ENCODE data around the gene TMEM192.
"Not testable (repeated sequence)": the region's sequence is repeated elsewhere in the genome, so short reads cannot be mapped to it uniquely, and the experiment has no call there.

Gene TMEM192

DNA sequence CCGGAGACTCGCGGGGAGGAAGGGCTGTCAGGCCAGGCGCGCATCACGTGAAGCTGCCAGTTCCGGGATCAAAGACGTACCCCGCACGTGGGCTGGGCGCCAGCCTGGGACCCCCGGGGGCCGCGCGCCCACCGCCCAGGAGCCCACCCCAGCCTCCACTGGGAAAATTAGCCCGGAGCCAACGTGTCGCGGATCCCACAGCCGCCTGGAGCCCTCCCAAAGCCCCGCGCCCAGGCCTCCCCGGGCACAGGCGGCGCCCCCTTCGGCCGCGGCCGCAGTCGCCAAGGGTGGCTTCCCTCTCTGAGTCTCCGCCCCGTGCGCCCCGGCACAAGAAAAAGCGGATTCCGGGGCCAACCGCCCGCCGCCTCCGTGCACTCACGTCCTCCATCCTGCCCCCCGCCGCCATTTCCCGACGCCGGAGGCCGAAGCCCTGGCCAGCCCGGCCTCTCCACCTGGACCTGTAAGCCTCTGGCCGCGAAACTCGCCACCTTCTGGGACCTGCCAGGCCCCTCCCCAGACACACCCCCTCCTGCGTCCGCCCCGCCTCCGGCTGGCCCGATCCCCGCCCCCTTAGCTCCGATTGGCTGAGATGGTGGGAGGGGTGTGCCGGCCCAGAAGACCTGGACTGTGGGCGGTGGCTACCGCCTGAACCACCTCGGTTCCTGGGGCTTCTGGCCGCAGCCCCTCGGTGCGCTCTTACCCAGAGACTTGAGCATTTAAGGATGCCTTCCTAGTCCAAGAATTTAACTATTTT lies at the start of gene TMEM192:
Gene TMEM192 (minus strand): TSS at position 493 of the 754 bp plus-strand sequence. CDS start 87 bp downstream, at position 406.
- H3K27me3 Mint-ChIP-seq: no peaks in the 10 kb centered on the region
- peaks cover 19% of the 10 kb centered on the region for H3K4me1 Mint-ChIP-seq (ENCODE audit: low read depth)
- peaks cover 4% of the 10 kb centered on the region for H3K36me3 Mint-ChIP-seq
- H3K9me3 Mint-ChIP-seq (ENCODE audit: low read depth): no peaks in the 10 kb centered on the region
- peak within 1 kb of the TSS; percentile 94 for H3K27ac Mint-ChIP-seq
- peak within 1 kb of the TSS; percentile 96 for H3K4me3 Mint-ChIP-seq

DNA sequence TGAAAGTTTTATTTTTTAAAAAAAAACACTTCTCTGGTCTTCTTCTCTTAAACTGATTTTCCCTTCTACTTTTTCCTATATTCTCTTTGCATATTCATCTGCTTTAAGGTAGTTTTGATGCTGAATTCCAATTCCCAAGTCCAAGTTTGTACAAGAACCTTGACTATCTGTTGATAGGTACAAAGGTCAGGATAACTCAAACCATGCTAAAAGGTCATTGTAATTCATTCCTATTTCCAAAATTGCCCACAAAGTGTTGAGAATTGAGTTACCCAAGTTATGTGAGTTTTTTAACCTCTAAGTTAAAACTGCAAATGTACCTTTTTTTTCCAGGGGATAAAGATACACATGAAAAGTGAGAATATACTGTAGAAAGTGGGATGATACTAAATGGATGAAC lies 46.1 kb upstream of the TMEM192 start:
- Mint-ChIP-seq H3K4me3 (no peak overlapping the region), H3K36me3 (peaks cover 5% of the 10 kb centered on the region), H3K9me3 (ENCODE audit: low read depth) (no peaks in the 10 kb centered on the region), H3K4me1 (ENCODE audit: low read depth) (no peaks in the 10 kb centered on the region), H3K27me3 (peaks cover 1% of the 10 kb centered on the region), H3K27ac (no peak overlapping the region)

DNA sequence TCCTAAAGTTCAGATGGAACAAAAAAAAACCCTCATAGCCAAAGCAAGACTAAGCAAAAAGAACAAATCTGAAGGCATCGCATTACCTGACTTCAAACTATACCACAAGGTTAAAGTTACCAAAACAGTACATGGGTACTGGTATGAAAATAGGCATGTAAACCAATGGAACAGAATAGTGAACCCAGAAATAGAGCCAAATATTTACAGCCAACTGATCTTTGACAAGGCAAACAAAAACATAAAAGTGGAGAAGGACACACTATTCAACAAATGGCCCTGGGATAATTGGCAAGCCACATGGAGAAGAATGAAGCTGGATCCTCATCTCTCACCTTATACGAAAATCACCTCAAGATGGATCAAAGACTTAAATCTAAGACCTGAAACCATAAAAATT lies 44.2 kb upstream of the TMEM192 start:
- Mint-ChIP-seq H3K4me1 (ENCODE audit: low read depth) (no peaks in the 10 kb centered on the region), H3K27me3 (peaks cover 1% of the 10 kb centered on the region), H3K4me3 (no peak overlapping the region), H3K27ac (no peak overlapping the region), H3K36me3 (peaks cover 5% of the 10 kb centered on the region), H3K9me3 (ENCODE audit: low read depth) (no peaks in the 10 kb centered on the region)

DNA sequence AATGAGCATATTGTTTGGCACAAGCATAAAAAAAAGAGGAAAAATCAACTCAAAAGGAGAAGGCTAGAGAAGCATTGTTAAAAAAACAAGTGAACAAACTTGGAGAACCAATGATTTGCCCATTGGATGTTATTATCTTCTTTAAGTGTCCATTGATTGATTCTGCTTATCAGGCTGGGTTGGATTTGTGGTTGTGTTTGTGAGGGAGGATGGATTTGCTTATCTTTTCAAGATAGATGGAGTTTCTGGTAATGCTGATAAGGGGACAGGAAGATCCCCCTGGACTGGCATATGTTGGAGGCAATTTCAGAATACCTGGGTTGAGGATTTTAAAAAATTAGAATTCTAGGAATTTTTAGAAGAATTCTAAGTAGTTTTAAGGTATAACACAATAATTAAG lies 41.8 kb upstream of the TMEM192 start:
- H3K27me3 Mint-ChIP-seq: peaks cover 4% of the 10 kb centered on the region
- no peak overlapping the region for H3K27ac Mint-ChIP-seq
- H3K36me3 Mint-ChIP-seq: peaks cover 5% of the 10 kb centered on the region

DNA sequence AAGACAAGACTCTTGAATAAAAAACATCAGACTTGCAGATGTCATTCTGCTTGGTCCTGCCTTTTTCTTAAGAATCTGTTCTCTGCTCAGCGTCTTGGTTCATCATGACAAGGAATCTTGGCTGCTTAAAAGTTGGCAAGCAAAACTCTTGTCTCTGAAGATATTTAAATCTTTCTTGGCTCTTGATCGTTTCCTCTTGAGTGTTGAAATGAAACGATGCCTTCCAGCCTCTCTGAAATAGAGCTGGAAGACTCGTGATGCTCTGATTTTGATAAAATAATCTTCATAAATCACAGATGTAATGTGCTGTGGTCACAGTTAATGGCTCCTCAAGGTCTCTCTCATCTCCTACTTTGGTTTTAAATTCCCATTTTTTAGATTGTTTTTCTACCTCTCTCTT lies 39.9 kb upstream of the TMEM192 start:
- no peaks in the 10 kb centered on the region for H3K4me1 Mint-ChIP-seq (ENCODE audit: low read depth)
- no peak overlapping the region for H3K4me3 Mint-ChIP-seq
- no peak overlapping the region for H3K27ac Mint-ChIP-seq
- H3K27me3 Mint-ChIP-seq: peaks cover 4% of the 10 kb centered on the region
- H3K36me3 Mint-ChIP-seq: peaks cover 5% of the 10 kb centered on the region
- no peaks in the 10 kb centered on the region for H3K9me3 Mint-ChIP-seq (ENCODE audit: low read depth)

More for the DNA sequence above, 41.8 kb upstream of the TMEM192 start:
- no peaks in the 10 kb centered on the region for H3K4me1 Mint-ChIP-seq (ENCODE audit: low read depth)
- no peaks in the 10 kb centered on the region for H3K9me3 Mint-ChIP-seq (ENCODE audit: low read depth)
- no peak overlapping the region for H3K4me3 Mint-ChIP-seq

DNA sequence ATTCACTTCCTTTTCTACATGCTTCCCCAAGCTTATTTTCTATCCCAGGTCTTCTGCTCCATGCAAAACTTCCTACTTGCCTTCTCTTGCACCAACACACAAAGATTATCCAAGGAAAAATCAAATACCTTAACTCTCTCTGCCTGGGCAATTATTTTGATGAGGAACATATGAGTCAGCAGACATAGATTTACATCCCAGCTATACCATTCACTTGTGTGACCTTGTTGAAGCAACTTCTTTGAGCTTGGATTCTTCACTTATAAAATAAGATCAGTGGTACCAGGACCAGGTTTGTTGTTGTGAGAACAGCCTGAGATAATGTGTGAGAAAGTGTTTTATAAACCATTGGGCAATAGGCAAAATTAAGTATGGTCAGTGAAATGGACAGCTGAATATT lies 39.1 kb upstream of the TMEM192 start:
- H3K4me1 Mint-ChIP-seq (ENCODE audit: low read depth): no peaks in the 10 kb centered on the region
- H3K27ac Mint-ChIP-seq: no peak overlapping the region
- H3K27me3 Mint-ChIP-seq: peaks cover 4% of the 10 kb centered on the region
- no peak overlapping the region for H3K4me3 Mint-ChIP-seq
- no peaks in the 10 kb centered on the region for H3K36me3 Mint-ChIP-seq
- H3K9me3 Mint-ChIP-seq (ENCODE audit: low read depth): no peaks in the 10 kb centered on the region

DNA sequence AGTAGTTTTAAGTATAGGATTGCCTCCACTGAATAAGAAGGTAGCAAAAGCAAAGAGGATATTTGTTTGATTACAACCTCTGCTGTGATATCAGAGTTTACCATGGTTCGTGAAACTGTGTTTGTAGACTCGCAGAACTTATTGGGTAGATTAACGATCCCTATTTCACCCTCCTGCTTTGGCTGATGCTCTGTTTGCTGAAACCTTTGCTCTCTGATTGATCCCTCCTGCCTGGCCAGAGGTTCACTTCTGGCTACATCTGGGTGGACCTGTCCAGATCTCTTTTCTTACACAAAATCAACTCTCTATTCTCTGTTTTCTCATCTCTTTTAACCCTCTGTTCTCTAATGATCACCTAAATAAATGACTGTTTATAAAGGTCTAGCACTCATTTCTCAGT lies 37.9 kb upstream of the TMEM192 start:
- H3K4me1 Mint-ChIP-seq (ENCODE audit: low read depth): no peaks in the 10 kb centered on the region
- no peak overlapping the region for H3K4me3 Mint-ChIP-seq
- peaks cover 3% of the 10 kb centered on the region for H3K27me3 Mint-ChIP-seq
- no peaks in the 10 kb centered on the region for H3K9me3 Mint-ChIP-seq (ENCODE audit: low read depth)
- H3K27ac Mint-ChIP-seq: no peak overlapping the region
- H3K36me3 Mint-ChIP-seq: no peaks in the 10 kb centered on the region

DNA sequence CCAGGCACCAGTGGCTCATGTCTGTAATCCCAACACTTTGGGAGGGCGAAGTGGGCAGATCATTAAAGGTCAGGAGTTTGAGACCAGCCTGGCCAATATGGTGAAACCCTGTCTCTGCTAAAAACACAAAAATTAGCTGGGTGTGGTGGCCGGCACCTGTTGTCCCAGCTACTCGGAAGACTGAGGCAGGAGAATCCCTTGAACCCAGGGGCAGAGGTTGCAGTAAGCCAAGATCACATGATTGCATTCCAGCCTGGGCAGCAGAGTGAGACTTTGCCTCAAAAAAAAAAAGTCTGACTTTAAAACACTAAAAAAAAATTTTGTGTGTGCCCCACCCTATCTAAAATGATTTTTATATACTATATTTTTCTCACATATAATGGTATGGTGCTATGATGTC lies 26.2 kb upstream of the TMEM192 start:
- Mint-ChIP-seq H3K9me3 (ENCODE audit: low read depth) (no peaks in the 10 kb centered on the region), H3K4me3 (no peak overlapping the region), H3K36me3 (no peaks in the 10 kb centered on the region), H3K4me1 (ENCODE audit: low read depth) (no peaks in the 10 kb centered on the region), H3K27me3 (no peaks in the 10 kb centered on the region), H3K27ac (no peak overlapping the region)

DNA sequence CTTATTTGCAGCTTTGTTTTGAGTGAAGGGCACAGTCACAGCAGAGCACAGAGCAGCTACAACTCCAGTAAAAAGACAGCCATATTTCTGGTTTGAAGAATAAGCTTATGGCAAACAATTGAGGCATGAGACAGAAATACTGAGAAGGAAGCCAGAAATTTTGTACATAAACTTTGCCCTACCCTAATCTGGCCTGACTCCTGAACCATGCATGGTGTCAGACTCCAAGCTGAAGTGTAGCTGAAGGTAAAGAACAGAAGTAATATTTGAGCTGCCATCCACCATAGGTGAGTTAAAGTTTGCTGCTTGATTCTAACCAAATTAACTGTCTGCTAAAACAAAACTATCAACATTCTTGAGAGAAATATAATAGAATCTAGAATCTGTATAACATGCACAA lies 24.5 kb upstream of the TMEM192 start:
- H3K9me3 Mint-ChIP-seq (ENCODE audit: low read depth): no peaks in the 10 kb centered on the region
- H3K4me3 Mint-ChIP-seq: no peak overlapping the region
- H3K4me1 Mint-ChIP-seq (ENCODE audit: low read depth): no peaks in the 10 kb centered on the region
- no peak overlapping the region for H3K27ac Mint-ChIP-seq
- H3K27me3 Mint-ChIP-seq: no peaks in the 10 kb centered on the region
- H3K36me3 Mint-ChIP-seq: no peaks in the 10 kb centered on the region

DNA sequence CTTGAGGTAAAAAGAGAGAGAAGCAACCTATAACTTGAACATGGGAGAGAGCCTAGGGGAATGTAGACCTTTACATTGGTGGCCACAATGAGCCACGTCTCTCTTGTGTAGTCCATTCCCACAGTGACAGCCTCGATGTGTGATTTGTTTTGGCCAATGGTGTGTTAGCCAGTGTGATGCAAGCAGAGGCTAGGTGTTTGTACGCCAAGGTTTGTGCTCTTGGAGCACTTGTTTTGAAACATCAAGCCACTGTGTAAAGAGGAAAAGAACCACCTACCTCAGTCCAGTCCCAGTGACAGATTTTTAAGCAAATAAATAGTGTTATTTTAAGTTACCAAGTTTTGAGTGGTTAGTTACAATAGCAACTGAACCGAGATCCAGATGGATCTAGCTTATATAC lies 23.9 kb upstream of the TMEM192 start:
- H3K36me3 Mint-ChIP-seq: no peaks in the 10 kb centered on the region
- no peaks in the 10 kb centered on the region for H3K4me1 Mint-ChIP-seq (ENCODE audit: low read depth)
- no peaks in the 10 kb centered on the region for H3K27me3 Mint-ChIP-seq
- H3K9me3 Mint-ChIP-seq (ENCODE audit: low read depth): no peaks in the 10 kb centered on the region
- no peak overlapping the region for H3K27ac Mint-ChIP-seq
- H3K4me3 Mint-ChIP-seq: no peak overlapping the region

DNA sequence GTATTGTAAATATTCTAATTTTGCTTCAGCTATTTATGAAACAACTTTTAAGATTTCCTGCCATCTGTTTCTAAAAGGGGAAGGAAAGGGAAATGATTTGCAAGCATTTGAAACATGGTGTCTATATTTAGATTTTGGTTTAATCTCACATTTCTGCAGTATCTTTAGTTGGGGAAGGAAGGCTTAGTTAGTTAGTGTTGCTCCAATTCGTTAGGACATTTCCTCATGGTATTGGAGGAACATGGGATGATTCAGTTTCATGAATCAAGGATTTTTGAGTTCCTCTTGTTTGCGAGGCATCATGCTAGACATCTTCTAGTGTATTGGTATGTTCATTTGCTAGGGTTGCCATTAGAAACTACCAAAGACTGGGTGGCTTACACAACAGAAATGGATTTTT lies 20.5 kb upstream of the TMEM192 start:
- Mint-ChIP-seq H3K27me3 (no peaks in the 10 kb centered on the region), H3K4me3 (no peak overlapping the region), H3K4me1 (ENCODE audit: low read depth) (no peaks in the 10 kb centered on the region), H3K9me3 (ENCODE audit: low read depth) (no peaks in the 10 kb centered on the region), H3K36me3 (no peaks in the 10 kb centered on the region), H3K27ac (no peak overlapping the region)

DNA sequence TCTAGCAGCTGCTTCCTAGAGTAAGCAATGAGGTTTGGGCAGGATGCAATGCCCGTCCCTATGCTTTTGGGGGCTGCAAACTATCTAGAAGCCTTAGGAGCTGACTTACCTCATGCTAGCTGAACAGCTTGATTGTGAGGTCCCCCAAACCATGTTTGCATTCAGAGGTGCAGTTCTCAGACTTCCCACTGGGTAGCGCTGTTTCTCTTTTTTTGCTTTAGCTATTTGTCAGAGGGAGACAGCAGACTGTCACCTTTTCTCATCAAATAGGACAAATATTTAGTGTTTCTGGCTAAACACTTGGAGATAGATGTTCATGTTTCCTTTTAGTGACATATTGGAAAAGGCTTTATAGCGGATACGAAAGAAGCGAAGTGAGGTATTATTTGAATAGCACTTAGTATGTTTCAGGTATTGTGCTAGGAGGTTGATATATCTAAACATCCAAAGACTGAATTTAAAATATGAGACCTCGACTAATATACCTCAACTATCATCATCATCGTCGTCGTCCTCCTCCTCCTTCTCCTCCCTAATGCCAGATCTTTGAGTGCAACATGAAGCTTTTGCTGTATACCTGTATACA lies 18.7 kb upstream of the TMEM192 start:
- Mint-ChIP-seq H3K27me3 (no peaks in the 10 kb centered on the region), H3K9me3 (ENCODE audit: low read depth) (no peaks in the 10 kb centered on the region), H3K4me1 (ENCODE audit: low read depth) (no peaks in the 10 kb centered on the region), H3K4me3 (no peak overlapping the region), H3K27ac (no peak overlapping the region), H3K36me3 (no peaks in the 10 kb centered on the region)

DNA sequence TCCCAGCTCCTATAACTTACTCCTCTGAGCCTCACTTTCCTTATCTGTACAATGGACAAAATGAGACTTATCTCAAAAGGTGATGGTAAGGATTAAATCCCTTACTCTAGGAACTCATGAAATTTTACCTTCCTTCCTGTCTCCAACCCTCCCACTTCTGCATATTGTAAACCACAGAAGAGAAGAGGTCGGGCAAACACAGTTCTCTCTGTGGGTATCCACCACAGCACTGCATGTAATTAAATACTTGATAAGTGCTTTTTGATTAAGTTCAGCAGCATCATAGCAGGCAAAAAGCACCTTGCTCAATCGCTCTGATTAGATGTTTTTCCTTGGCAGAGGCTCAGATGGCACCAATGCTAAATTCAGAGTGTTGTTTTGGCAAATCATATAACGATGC lies 17.3 kb upstream of the TMEM192 start:
- H3K4me3 Mint-ChIP-seq: no peak overlapping the region
- no peaks in the 10 kb centered on the region for H3K27me3 Mint-ChIP-seq
- H3K4me1 Mint-ChIP-seq (ENCODE audit: low read depth): no peaks in the 10 kb centered on the region
- no peaks in the 10 kb centered on the region for H3K36me3 Mint-ChIP-seq
- no peaks in the 10 kb centered on the region for H3K9me3 Mint-ChIP-seq (ENCODE audit: low read depth)
- no peak overlapping the region for H3K27ac Mint-ChIP-seq

DNA sequence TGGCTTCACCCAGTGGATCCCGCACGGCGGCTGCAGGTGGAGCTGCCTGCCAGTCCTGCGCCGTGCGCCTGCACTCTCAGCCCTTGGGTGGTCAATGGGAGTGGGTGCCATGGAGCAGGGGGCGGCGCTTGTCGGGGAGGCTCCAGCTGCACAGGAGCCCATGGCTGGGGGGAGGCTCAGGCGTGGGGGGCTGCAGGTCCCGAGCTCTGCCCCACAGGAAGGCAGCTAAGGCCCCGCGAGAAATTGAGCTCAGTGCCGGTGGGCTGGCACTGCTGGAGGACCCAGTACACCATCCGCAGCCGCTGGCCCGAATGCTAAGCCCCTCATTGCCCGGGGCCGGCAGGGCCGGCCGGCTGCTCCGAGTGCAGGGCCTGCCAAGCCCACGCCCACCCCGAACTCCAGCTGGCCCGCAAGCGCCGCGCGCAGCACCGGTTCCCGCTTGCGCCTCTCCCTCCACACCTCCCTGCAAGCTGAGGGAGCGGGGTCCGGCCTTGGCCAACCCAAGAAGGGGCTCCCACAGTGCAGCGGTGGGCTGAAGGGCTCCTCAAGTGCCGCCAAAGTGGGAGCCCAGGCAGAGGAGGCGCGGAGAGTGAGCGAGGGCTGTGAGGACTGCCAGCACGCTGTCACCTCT lies 13.3 kb upstream of the TMEM192 start:
- H3K27me3 Mint-ChIP-seq; H3K9me3 Mint-ChIP-seq (ENCODE audit: low read depth); H3K27ac Mint-ChIP-seq; H3K4me1 Mint-ChIP-seq (ENCODE audit: low read depth); H3K4me3 Mint-ChIP-seq; H3K36me3 Mint-ChIP-seq: not testable (repeated sequence)

DNA sequence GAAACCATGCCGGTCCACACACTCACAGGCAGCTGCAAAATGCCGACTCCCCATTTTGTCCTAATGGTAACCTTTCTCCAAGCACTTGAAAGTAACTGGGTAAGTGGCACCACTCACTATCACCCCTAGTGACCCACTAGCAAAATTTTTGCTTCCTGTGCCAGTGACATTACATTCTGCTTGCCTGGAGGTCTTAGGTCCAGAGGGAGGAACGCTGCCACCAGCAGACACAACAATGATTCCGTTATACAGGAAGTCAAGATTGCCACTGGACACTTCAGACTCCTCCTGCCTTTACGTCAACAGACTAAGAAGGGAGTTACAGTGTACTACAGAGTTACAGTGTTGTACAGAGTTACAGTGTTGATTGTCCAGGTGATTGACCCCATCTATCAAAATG lies 11.8 kb upstream of the TMEM192 start:
- no peak overlapping the region for H3K4me3 Mint-ChIP-seq
- H3K36me3 Mint-ChIP-seq: no peaks in the 10 kb centered on the region
- no peak overlapping the region for H3K27ac Mint-ChIP-seq
- H3K27me3 Mint-ChIP-seq: peaks cover 1% of the 10 kb centered on the region
- no peaks in the 10 kb centered on the region for H3K9me3 Mint-ChIP-seq (ENCODE audit: low read depth)
- H3K4me1 Mint-ChIP-seq (ENCODE audit: low read depth): no peaks in the 10 kb centered on the region
